HFF-Myc (cell line): ENCODE measurements around the gene PROSER3.

Experiments
- DNase-seq: peaks from one replicate; pipeline ENCODE4 v3.0.0-alpha.2; 2011; ENCODE audit warnings: low read depth; ENCODE audit errors: extremely low read depth
- H3K4me3 ChIP-seq: replicated peaks from 2 replicates; pipeline ENCODE4 v1.5.1; 2011; ENCODE audit warnings: low read depth, mild to moderate bottlenecking, control low read depth, low read length
- TF ChIP-seq, protein P1 (sequence below): IDR thresholded peaks from 2 replicates; pipeline ENCODE4 v1.5.1; 2012; ENCODE audit warnings: mild to moderate bottlenecking, low read depth, low read length, control low read depth; ENCODE audit errors: missing control alignments

PROSER3 gene

GRCh38 chr19:35757749-35758608, at the start of gene PROSER3:
Gene PROSER3, plus strand, starts transcription at chr19:35758176. Its CDS starts 40 bp downstream, at chr19:35758216.
- TF ChIP-seq, protein P1, sequence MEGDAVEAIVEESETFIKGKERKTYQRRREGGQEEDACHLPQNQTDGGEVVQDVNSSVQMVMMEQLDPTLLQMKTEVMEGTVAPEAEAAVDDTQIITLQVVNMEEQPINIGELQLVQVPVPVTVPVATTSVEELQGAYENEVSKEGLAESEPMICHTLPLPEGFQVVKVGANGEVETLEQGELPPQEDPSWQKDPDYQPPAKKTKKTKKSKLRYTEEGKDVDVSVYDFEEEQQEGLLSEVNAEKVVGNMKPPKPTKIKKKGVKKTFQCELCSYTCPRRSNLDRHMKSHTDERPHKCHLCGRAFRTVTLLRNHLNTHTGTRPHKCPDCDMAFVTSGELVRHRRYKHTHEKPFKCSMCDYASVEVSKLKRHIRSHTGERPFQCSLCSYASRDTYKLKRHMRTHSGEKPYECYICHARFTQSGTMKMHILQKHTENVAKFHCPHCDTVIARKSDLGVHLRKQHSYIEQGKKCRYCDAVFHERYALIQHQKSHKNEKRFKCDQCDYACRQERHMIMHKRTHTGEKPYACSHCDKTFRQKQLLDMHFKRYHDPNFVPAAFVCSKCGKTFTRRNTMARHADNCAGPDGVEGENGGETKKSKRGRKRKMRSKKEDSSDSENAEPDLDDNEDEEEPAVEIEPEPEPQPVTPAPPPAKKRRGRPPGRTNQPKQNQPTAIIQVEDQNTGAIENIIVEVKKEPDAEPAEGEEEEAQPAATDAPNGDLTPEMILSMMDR, result no peak
- DNase-seq, result peak; percentile 100
- H3K4me3 ChIP-seq, result peak within 1 kb of the TSS; percentile 97

GRCh38 chr19:35708391-35708790, 49.6 kb upstream of the PROSER3 start:
- no peak for DNase-seq
- TF ChIP-seq, protein P1, result no peak
- H3K4me3 ChIP-seq, result no peak overlapping the region

DNA sequence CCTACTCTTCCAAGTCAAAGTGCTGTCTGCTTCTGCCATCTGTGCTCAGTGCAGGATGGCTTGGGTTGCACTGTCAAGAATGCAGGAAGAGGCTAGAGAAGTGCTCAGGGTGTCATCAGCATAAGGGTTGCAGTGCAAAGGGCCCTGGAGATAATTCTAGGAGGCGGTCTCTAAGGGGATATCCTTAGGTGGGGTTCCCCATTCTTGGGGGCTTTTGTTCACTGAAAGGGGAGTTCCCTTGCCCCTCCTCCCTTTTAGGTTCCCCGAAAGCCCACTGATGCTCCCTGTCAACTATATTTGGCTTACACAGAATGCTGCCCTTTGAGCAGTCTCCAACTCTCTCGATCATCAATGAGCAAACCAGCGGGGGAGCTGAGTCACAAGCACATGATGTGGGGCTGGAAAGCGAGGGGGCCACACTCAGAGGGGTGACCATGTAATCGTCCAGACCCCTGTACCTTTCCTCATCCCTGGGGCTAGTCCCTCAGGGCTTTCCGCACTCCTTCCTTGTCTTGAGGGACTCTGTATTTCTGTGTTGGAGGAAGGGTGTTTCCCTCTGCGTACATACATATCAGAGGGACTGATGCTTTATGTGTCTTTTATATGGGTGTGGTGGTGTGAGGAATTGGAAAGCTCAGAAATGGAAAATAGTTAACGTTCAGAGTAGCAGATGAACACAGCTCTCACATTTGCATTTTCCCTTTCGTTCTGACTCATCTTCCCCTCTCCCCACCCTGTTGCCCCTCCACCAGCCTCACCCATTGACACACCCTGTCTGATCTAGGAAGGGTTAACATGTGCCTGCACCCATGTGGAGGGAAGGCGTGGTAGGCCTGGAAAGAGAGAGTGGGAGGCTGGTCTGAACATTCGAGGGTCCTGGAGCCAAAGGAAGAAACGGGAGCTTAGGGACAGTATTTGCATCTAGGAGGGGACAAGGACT, 46.9 kb upstream of the PROSER3 start:
- TF ChIP-seq, protein P1, result no peak
- DNase-seq, result no peak
- H3K4me3 ChIP-seq, result no peak overlapping the region

DNA sequence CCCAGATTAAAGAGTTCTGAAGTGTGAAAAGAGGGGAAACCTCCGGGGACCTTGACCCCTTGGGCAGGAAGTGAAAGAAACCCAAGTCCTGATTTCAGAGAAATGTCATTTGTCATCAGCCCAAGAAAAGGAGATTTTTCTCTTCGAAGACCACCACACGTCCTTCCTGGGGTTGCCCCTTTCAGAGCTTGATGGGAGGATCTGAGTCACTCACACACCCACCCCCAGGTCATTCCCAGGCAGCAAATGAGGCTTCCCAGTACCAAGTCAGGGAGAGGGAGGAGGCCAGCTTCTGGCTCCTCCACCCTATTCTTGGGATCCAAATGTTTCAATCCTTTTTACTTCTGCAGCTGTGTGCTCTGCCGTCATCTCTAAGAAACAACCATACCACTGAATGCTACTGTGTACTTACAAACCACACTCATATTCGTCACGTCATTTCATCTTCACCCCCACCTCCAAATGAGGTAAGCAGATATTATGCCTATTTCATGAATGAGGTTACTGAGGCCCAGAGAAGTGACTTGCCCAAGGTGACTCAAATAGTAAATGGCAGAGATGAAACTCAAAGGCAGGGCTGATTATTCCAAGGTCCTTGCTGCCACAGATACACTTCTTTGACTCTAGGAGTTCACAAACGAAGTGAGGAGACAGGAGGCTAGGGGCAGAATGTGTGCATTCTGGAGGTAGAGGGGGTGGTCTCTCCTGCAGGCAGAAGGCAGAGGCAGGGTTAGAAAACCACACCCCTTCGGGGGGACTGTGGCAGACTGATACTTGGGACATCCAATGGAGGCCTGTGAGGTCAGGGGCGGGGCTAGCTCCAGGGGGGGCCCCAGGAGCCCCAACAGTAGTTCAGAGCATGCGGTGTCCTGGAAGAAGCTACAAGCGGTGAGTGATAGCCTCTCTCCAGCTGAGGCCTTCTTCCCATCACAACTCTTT, 45.1 kb upstream of the PROSER3 start:
- H3K4me3 ChIP-seq, result no peak overlapping the region
- TF ChIP-seq, protein P1, result no peak
- no peak for DNase-seq

- TF ChIP-seq, protein P1, result no peak
- no peak overlapping the region for H3K4me3 ChIP-seq
- DNase-seq, result no peak
Measured at GRCh38 chr19:35713506-35713850, 44.5 kb upstream of the PROSER3 start.

GRCh38 chr19:35713904-35714495, 44.0 kb upstream of the PROSER3 start:
- no peak overlapping the region for H3K4me3 ChIP-seq
- DNase-seq, result no peak
- TF ChIP-seq, protein P1, result no peak
